Nephron progenitor cell (in vitro differentiated cells): ENCODE results near the gene HPGD.

Experiments used
- DNase-seq: peaks from one replicate; pipeline ENCODE4 v3.0.0; 2021
- H3K27ac Mint-ChIP-seq: 2 replicates; pipeline ENCODE4 v1.8.0; 2021; ENCODE audit warnings: mild to moderate bottlenecking, moderate library complexity, mixed read lengths
- H3K27me3 Mint-ChIP-seq: 2 replicates; pipeline ENCODE4 v1.8.0; 2021; ENCODE audit warnings: mild to moderate bottlenecking, low read depth, mixed read lengths; ENCODE audit not compliant: poor library complexity
- H3K36me3 Mint-ChIP-seq: 2 replicates; pipeline ENCODE4 v1.8.0; 2021; ENCODE audit warnings: low read depth, mixed read lengths
- H3K4me1 Mint-ChIP-seq: 2 replicates; pipeline ENCODE4 v1.8.0; 2021; ENCODE audit warnings: mixed read lengths
- H3K4me3 Mint-ChIP-seq: 2 replicates; pipeline ENCODE4 v1.8.0; 2021; ENCODE audit warnings: mild to moderate bottlenecking, moderate library complexity, mixed read lengths
- H3K9me3 Mint-ChIP-seq: 2 replicates; pipeline ENCODE4 v1.8.0; 2021; ENCODE audit warnings: mild to moderate bottlenecking, moderate library complexity, mixed read lengths
- TF ChIP-seq, protein P1 (sequence below): fragments of 200-600 bp; sonication (generic); IDR thresholded peaks from 2 replicates; pipeline ENCODE4 v1.5.0; 2021; ENCODE audit warnings: antibody characterized with exemption

Gene HPGD

DNA sequence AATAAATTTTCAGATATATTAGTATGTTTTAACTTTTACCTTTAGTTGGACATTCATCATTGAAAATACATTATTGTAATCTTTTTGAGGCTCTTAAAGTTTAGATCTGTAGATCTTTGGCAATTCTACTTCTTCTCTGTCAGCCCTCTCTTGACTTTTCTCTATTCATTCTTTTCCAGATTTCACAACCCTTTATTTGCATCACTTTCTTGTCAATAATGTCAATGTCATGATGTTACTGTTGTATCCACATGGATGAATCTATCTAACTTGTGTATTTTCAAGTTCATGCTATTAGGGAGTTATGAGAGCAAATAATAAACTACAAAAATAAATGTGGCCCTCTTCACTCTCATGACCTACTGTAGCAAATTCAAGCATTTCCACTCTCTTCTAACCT, 23.0 kb upstream of the HPGD start:
- Mint-ChIP-seq H3K4me1 (no peaks in the 10 kb centered on the region), H3K4me3 (no peak overlapping the region), H3K36me3 (no peaks in the 10 kb centered on the region), H3K9me3 (peaks cover 22% of the 10 kb centered on the region), H3K27ac (no peak overlapping the region), H3K27me3 (peaks cover 5% of the 10 kb centered on the region)
- no peak for DNase-seq
- TF ChIP-seq, protein P1, sequence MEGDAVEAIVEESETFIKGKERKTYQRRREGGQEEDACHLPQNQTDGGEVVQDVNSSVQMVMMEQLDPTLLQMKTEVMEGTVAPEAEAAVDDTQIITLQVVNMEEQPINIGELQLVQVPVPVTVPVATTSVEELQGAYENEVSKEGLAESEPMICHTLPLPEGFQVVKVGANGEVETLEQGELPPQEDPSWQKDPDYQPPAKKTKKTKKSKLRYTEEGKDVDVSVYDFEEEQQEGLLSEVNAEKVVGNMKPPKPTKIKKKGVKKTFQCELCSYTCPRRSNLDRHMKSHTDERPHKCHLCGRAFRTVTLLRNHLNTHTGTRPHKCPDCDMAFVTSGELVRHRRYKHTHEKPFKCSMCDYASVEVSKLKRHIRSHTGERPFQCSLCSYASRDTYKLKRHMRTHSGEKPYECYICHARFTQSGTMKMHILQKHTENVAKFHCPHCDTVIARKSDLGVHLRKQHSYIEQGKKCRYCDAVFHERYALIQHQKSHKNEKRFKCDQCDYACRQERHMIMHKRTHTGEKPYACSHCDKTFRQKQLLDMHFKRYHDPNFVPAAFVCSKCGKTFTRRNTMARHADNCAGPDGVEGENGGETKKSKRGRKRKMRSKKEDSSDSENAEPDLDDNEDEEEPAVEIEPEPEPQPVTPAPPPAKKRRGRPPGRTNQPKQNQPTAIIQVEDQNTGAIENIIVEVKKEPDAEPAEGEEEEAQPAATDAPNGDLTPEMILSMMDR: no peak

DNA sequence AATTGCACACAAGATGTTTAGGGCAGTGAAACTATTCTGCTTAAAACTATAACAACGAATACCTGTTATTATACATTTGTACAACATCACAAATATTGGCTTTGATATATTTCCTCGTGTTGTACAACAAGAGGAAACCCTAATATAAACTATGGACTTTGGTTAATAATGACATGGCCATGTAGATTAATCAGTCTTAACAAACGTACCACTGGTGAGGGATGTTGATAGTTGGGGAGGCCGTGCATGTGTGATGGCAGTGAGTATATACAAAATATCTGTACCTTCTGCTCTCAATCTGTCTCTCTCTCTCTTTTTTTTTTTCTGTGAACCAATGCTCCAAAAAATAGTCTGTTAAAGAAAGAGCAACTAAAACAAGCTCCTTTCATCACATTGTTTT, 22.2 kb upstream of the HPGD start:
- TF ChIP-seq, protein P1: no peak
- Mint-ChIP-seq H3K27me3 (peaks cover 5% of the 10 kb centered on the region), H3K36me3 (no peaks in the 10 kb centered on the region), H3K9me3 (peaks cover 22% of the 10 kb centered on the region), H3K27ac (no peak overlapping the region), H3K4me3 (no peak overlapping the region), H3K4me1 (peaks cover 5% of the 10 kb centered on the region)
- no peak for DNase-seq

DNA sequence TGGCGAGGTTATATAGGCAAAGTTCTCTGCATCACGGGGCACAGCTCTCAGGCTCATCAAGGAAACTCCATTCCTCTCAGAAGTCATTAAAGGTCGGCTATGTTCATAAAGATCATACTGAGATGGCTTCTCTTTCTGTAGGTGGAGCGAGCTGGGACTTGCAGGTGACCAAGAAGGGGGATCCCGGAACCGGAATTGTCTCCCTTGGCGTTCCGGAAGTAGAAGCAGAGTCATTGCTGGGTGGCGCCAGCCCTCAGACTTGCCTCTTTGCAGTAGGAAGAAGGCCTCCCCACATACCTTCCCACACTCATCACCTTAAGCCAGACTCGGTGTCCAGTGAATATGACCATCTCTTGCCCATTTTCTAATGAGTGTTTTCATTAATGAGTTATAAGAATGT, 17.9 kb upstream of the HPGD start:
- H3K9me3 Mint-ChIP-seq: no peaks in the 10 kb centered on the region
- no peak overlapping the region for H3K27ac Mint-ChIP-seq

DNA sequence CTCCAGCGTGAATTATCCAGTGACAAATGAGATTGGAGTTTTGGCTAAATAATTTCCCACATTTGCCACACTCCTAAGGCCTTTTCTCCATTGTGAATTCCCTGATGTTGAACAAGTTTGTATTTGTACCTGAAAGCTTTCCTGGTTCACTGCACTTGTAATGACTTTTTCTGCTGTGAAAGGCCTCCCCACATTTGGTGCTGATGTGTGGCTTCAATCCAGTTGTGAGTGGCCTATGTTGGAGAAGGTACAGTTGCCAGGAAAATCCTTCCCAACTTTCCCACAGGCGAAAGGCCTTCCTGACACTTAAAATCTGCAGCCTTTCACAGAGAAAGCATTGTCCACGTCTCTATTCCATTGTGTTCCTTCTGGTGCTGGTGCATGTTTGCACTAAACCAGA, 17.3 kb upstream of the HPGD start:
- Mint-ChIP-seq H3K4me3 (no peak overlapping the region), H3K27ac (no peak overlapping the region)

More for the DNA sequence above, 17.9 kb upstream of the HPGD start:
- TF ChIP-seq, protein P1: no peak
- Mint-ChIP-seq H3K27me3 (peaks cover 7% of the 10 kb centered on the region), H3K4me1 (peaks cover 5% of the 10 kb centered on the region), H3K4me3 (no peak overlapping the region), H3K36me3 (no peaks in the 10 kb centered on the region)
- DNase-seq: no peak

DNA sequence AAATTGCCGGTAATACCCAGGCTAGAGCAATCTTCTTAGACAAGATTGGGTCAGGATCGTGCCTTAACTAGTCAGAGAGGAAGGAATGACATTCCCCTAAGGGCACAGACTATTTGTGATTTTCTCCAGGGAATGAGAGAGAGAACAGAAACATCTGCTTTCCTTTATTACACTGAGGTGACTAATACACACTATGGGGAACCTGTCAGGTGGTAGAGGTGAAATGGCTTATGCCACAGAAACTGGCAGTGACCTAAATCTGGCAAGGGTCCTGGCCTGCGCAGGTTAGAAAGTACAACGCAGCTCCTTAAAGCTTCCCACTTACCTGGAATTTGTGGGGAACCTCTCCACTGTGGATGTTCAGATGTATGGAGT, 16.6 kb upstream of the HPGD start:
- no peaks in the 10 kb centered on the region for H3K9me3 Mint-ChIP-seq
- H3K27me3 Mint-ChIP-seq: peaks cover 9% of the 10 kb centered on the region
- H3K4me3 Mint-ChIP-seq: no peak overlapping the region
- no peak for DNase-seq
- H3K4me1 Mint-ChIP-seq: peaks cover 5% of the 10 kb centered on the region
- TF ChIP-seq, protein P1: no peak
- no peak overlapping the region for H3K27ac Mint-ChIP-seq
- no peaks in the 10 kb centered on the region for H3K36me3 Mint-ChIP-seq

More for the DNA sequence above, 17.3 kb upstream of the HPGD start:
- TF ChIP-seq, protein P1: no peak
- peaks cover 9% of the 10 kb centered on the region for H3K27me3 Mint-ChIP-seq
- H3K36me3 Mint-ChIP-seq: no peaks in the 10 kb centered on the region
- DNase-seq: no peak
- no peaks in the 10 kb centered on the region for H3K9me3 Mint-ChIP-seq
- peaks cover 5% of the 10 kb centered on the region for H3K4me1 Mint-ChIP-seq

DNA sequence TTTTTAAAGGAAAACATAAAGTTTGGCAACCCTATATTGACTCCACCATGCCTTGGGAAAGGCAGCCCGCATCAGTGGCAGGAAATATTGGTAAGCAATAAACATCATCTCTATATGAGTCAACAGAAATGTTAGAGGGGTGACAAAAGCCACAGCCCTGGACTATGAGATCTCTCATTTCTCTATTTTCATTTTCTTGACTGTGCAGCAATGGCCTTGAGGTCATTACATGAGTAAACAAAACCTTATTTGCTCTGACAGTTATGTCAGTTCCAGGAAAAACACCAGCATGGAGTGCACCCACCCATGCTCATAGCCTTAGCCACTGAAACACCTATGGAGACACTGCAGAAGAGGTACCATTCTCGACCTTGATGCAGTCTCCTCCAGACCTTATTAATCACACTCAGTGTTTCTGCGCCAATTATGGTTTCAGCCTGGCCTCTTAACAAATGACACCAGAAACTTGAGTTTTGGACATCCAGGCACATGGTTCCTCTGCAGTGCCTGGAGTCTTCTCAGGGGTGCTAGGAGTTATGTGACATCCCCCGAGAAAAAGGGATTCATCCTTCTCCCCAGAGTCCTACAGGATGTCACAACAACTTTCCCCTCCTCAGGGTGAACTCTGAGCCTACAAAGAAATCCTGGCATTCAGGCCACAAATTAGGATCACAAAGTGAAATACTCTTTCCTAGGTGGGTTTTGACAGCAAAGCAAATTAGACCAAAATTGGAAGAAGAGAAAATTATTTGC, 16.0 kb upstream of the HPGD start:
- TF ChIP-seq, protein P1: no peak
- Mint-ChIP-seq H3K9me3 (no peaks in the 10 kb centered on the region), H3K4me1 (peaks cover 5% of the 10 kb centered on the region), H3K27ac (no peak overlapping the region), H3K27me3 (peaks cover 9% of the 10 kb centered on the region), H3K36me3 (no peaks in the 10 kb centered on the region), H3K4me3 (no peak overlapping the region)
- DNase-seq: no peak
